H9 (cell line): ENCODE data around the gene SPINT1. TPM values are rescaled to one million over a fixed set of nuclear protein-coding genes. Genes with fewer than 3 reads are reported as not detected.

Experiments
- DNase-seq: peaks from one replicate; pipeline ENCODE4 v3.0.0-alpha.2; 2017
- H2AFZ ChIP-seq: one replicate; pipeline ENCODE4 v1.6.1; 2013; ENCODE audit warnings: mild to moderate bottlenecking, low read length, control low read depth, moderate library complexity
- H2AK5ac ChIP-seq: 2 replicates; pipeline ENCODE4 v1.6.1; 2013; ENCODE audit warnings: low read length, control low read depth, mixed read lengths; ENCODE audit not compliant: insufficient read length
- H2BK120ac ChIP-seq: one replicate; pipeline ENCODE4 v1.6.1; 2013; ENCODE audit warnings: low read depth, mild to moderate bottlenecking, low read length, control low read depth, inconsistent platforms; ENCODE audit not compliant: poor library complexity, severe bottlenecking
- H2BK12ac ChIP-seq: 2 replicates; pipeline ENCODE4 v1.6.1; 2013; ENCODE audit warnings: low read length, control low read depth, mixed read lengths, low read depth; ENCODE audit not compliant: insufficient read length
- H2BK15ac ChIP-seq: 2 replicates; pipeline ENCODE4 v1.6.1; 2013; ENCODE audit warnings: low read depth, low read length, control low read depth
- H2BK20ac ChIP-seq: one replicate; pipeline ENCODE4 v1.6.1; 2013; ENCODE audit warnings: low read depth, mild to moderate bottlenecking, low read length, control low read depth, inconsistent platforms; ENCODE audit not compliant: poor library complexity, severe bottlenecking
- H2BK5ac ChIP-seq: 2 replicates; pipeline ENCODE4 v1.6.1; 2013; ENCODE audit warnings: low read length, control low read depth, mixed read lengths; ENCODE audit not compliant: insufficient read length
- H3K14ac ChIP-seq: 2 replicates; pipeline ENCODE4 v1.6.1; 2013; ENCODE audit warnings: low read length, control low read depth; ENCODE audit not compliant: insufficient read depth
- H3K18ac ChIP-seq: 2 replicates; pipeline ENCODE4 v1.6.1; 2013; ENCODE audit warnings: low read depth, mild to moderate bottlenecking, mixed read lengths, low read length, control low read depth; ENCODE audit not compliant: insufficient read length
- H3K23ac ChIP-seq: 2 replicates; pipeline ENCODE4 v1.6.1; 2013; ENCODE audit warnings: low read length, control low read depth, mixed read lengths, low read depth; ENCODE audit not compliant: insufficient read length
- H3K23me2 ChIP-seq: 2 replicates; pipeline ENCODE4 v1.6.1; 2013; ENCODE audit warnings: low read depth, mild to moderate bottlenecking, mixed read lengths, low read length, control low read depth; ENCODE audit not compliant: insufficient read length, poor library complexity, severe bottlenecking
- H3K27ac ChIP-seq: 2 replicates; pipeline ENCODE4 v1.5.1; 2013; ENCODE audit warnings: low read length, control low read depth, mixed read lengths, low read depth; ENCODE audit not compliant: insufficient read length
- H3K27me3 ChIP-seq: 2 replicates; pipeline ENCODE4 v1.6.1; 2013; ENCODE audit warnings: low read length, control low read depth, inconsistent platforms; ENCODE audit not compliant: insufficient read depth
- H3K4ac ChIP-seq: 2 replicates; pipeline ENCODE4 v1.6.1; 2013; ENCODE audit warnings: low read depth, mild to moderate bottlenecking, control low read depth, inconsistent platforms, low read length, moderate library complexity
- H3K4me1 ChIP-seq: 2 replicates; pipeline ENCODE4 v1.6.1; 2013; ENCODE audit warnings: low read length, control low read depth, inconsistent platforms; ENCODE audit not compliant: insufficient read depth
- H3K4me2 ChIP-seq: 2 replicates; pipeline ENCODE4 v1.6.1; 2013; ENCODE audit warnings: low read length, control low read depth, mixed read lengths; ENCODE audit not compliant: insufficient read length, insufficient read depth
- H3K56ac ChIP-seq: 2 replicates; pipeline ENCODE4 v1.6.1; 2013; ENCODE audit warnings: low read depth, mild to moderate bottlenecking, mixed read lengths, low read length, control low read depth; ENCODE audit not compliant: insufficient read length
- H3K79me1 ChIP-seq: 2 replicates; pipeline ENCODE4 v1.6.1; 2013; ENCODE audit warnings: low read depth, mild to moderate bottlenecking, moderate library complexity, low read length, control low read depth, inconsistent platforms; ENCODE audit not compliant: insufficient read depth, poor library complexity, severe bottlenecking
- H3K79me2 ChIP-seq: 2 replicates; pipeline ENCODE4 v1.6.1; 2013; ENCODE audit warnings: low read length, control low read depth, inconsistent platforms; ENCODE audit not compliant: insufficient read depth
- H3K9ac ChIP-seq: 2 replicates; pipeline ENCODE4 v1.6.1; 2013; ENCODE audit warnings: low read length, control low read depth, mixed read lengths; ENCODE audit not compliant: insufficient read length; ENCODE audit errors: extremely low read depth
- H3K9me3 ChIP-seq: one replicate; pipeline ENCODE4 v1.6.1; 2013; ENCODE audit warnings: low read depth, low read length, inconsistent platforms; ENCODE audit not compliant: control insufficient read depth
- H3T11ph ChIP-seq: one replicate; pipeline ENCODE4 v1.6.1; 2013; ENCODE audit warnings: mild to moderate bottlenecking, low read length, control low read depth, inconsistent platforms
- H4K20me1 ChIP-seq: one replicate; pipeline ENCODE4 v1.6.1; 2013; ENCODE audit not compliant: control insufficient read depth, insufficient read length, insufficient read depth
- H4K5ac ChIP-seq: 2 replicates; pipeline ENCODE4 v1.6.1; 2013; ENCODE audit warnings: low read depth, mild to moderate bottlenecking, mixed read lengths, low read length, control low read depth; ENCODE audit not compliant: insufficient read length
- H4K8ac ChIP-seq: replicated peaks from 2 replicates; pipeline ENCODE4 v1.6.1; 2013; ENCODE audit warnings: low read length, control low read depth, mixed read lengths, low read depth; ENCODE audit not compliant: insufficient read length
- H4K91ac ChIP-seq: 2 replicates; pipeline ENCODE4 v1.6.1; 2013; ENCODE audit warnings: low read depth, mild to moderate bottlenecking, moderate library complexity, mixed read lengths, low read length, control low read depth; ENCODE audit not compliant: insufficient read length
- H3K27ac Mint-ChIP-seq, 3 experiments: 2 replicates in 2 of 3; 3 replicates in 1 of 3; pipeline ENCODE4 v1.8.0; 2020 to 2021; ENCODE audit warnings: mixed read lengths in 3 of 3, mild to moderate bottlenecking in 1 of 3, moderate library complexity in 1 of 3
- H3K27me3 Mint-ChIP-seq: 2 replicates; pipeline ENCODE4 v1.8.0; 2021; ENCODE audit warnings: low read depth, mild to moderate bottlenecking, moderate library complexity, mixed read lengths
- H3K36me3 Mint-ChIP-seq, 3 experiments: 2 replicates in 2 of 3; 3 replicates in 1 of 3; pipeline ENCODE4 v1.8.0; 2020 to 2021; ENCODE audit warnings: low read depth in 3 of 3, mixed read lengths in 3 of 3; ENCODE audit not compliant: insufficient read depth in 1 of 3
- H3K4me1 Mint-ChIP-seq, 2 experiments: 2 replicates each; pipeline ENCODE4 v1.8.0; 2020; ENCODE audit warnings: mixed read lengths in 2 of 2
- H3K4me3 Mint-ChIP-seq, 2 experiments: 2 replicates in 1 of 2; 3 replicates in 1 of 2; pipeline ENCODE4 v1.8.0; 2020 to 2021; ENCODE audit warnings: mild to moderate bottlenecking in 2 of 2, mixed read lengths in 2 of 2, moderate library complexity in 1 of 2
- H3K9me3 Mint-ChIP-seq, 2 experiments: 2 replicates in 1 of 2; 3 replicates in 1 of 2; pipeline ENCODE4 v1.8.0; 2020; ENCODE audit warnings: mild to moderate bottlenecking in 2 of 2, mixed read lengths in 2 of 2, moderate library complexity in 1 of 2
- CTCF ChIP-seq: fragments of 200-600 bp; sonication (generic); conservative IDR thresholded peaks from 3 replicates; pipeline ENCODE4 v1.8.0; 2021; ENCODE audit warnings: antibody characterized with exemption, mild to moderate bottlenecking
- WGBS: extraction: QIAGEN DNeasy Blood & Tissue Kit; methylation state at CpG from one replicate; pipeline ENCODE4 v1.1.7; 2013; ENCODE audit warnings: missing lambda C conversion rate, low lambda C conversion rate, mixed read lengths; ENCODE audit not compliant: insufficient read length; ENCODE audit errors: extremely low coverage; 5-methylcytosine and 5-hydroxymethylcytosine counted together
- total RNA-seq: library from RNA; stranded (reverse); gene quantifications from 2 replicates; pipeline ENCODE4 v1.2.1, GENCODE V29; 2021

SPINT1 gene
- total RNA-seq, 1 experiment from 2014 or later: 130 TPM

- H4K91ac ChIP-seq: no peak overlapping the region
- H2BK5ac ChIP-seq: no peak overlapping the region
- no peak overlapping the region for H2BK15ac ChIP-seq
- no peak overlapping the region for H2BK12ac ChIP-seq
- H3K23ac ChIP-seq: no peak overlapping the region
- H3K23me2 ChIP-seq: no peaks in the 10 kb centered on the region
- no peak overlapping the region for H3K14ac ChIP-seq
- Mint-ChIP-seq H3K9me3 (peaks cover 5 to 7% of the 10 kb centered on the region in 2 experiments; a peak in 4 of 5 replicates), H3K27ac (no peak overlapping the region), H3K4me3 (no peak overlapping the region), H3K27me3 (peaks cover 1% of the 10 kb centered on the region), H3K4me1 (no peaks in the 10 kb centered on the region), H3K36me3 (no peaks in the 10 kb centered on the region)
- no peak overlapping the region for H3K27ac ChIP-seq
- H2AFZ ChIP-seq: no peak overlapping the region
- H3K9ac ChIP-seq: no peak overlapping the region
- no peak for DNase-seq
- no peaks in the 10 kb centered on the region for H4K20me1 ChIP-seq
- H3K4me1 ChIP-seq: no peaks in the 10 kb centered on the region
- H4K8ac ChIP-seq: no peak overlapping the region
- H2BK120ac ChIP-seq: no peak overlapping the region
- H2AK5ac ChIP-seq: no peak overlapping the region
- no peak overlapping the region for H3K18ac ChIP-seq
- no peak overlapping the region for H3K4ac ChIP-seq
- H3K79me2 ChIP-seq: no peaks in the 10 kb centered on the region
- no peak overlapping the region for H3K4me2 ChIP-seq
- H3K79me1 ChIP-seq: no peaks in the 10 kb centered on the region
- H3T11ph ChIP-seq: no peak overlapping the region
- no CpG with 5 or more reads among the region's 1 CpG for WGBS
- no peak overlapping the region for H4K5ac ChIP-seq
- no peaks in the 10 kb centered on the region for H3K27me3 ChIP-seq
- TF ChIP-seq CTCF: no peak
- H3K9me3 ChIP-seq: no peaks in the 10 kb centered on the region
- H2BK20ac ChIP-seq: no peak overlapping the region
- no peak overlapping the region for H3K56ac ChIP-seq
These were observed 42.7 kb downstream of the SPINT1 start for GRCh38 chr15:40886586-40886985.
